ENCODE measurements around the gene MRO. TPM values are rescaled to one million over a fixed set of nuclear protein-coding genes. Genes with fewer than 3 reads are reported as not detected.

MRO gene
- total and polyA plus RNA-seq, 2 of the 8 experiments (the other 6 are each of a cell fraction or from before 2014, with no cell fraction given), result 0.65 to 1.0 TPM

GRCh38 chr18:50820901-50821520 is 1.2 kb upstream of the MRO start:
- H3K9ac ChIP-seq (replicated peaks in 1 of 4; ENCODE audit: extremely low read depth in 1 of 4, low read depth in 3 of 4, low read length in 3 of 4), result no peak overlapping the region
- H4K5ac ChIP-seq (ENCODE audit: insufficient read length, low read depth, low read length), result no peak overlapping the region
- no peaks in the 10 kb centered on the region for H3K9me3 ChIP-seq (ENCODE audit: insufficient read depth in 2 of 2, low read depth in 1 of 2, low read length in 1 of 2)
- CTCF ChIA-PET (ENCODE audit: partially characterized antibody), result interaction anchor here (0.5 to 4.5 kb wide), 18 partner anchors 10 to 304 kb away, joined by 3 to 16 read pairs (median 4); no protein-coding TSS in a partner anchor
- peaks cover 3 to 12% (median 7%) of the 10 kb centered on the region in 4 experiments; a peak in 6 of 7 replicates for H3K4me1 ChIP-seq (replicated peaks in 1 of 4; ENCODE audit: control insufficient read depth in 3 of 4, insufficient read depth in 4 of 4, low read length in 3 of 4)
- no peaks in the 10 kb centered on the region for H3K27me3 ChIP-seq (replicated peaks in 1 of 4; ENCODE audit: control insufficient read depth in 3 of 4, extremely low read depth in 1 of 4, insufficient read depth in 3 of 4, low read length in 3 of 4)
- H3K14ac ChIP-seq (ENCODE audit: insufficient read length), result no peak overlapping the region
- H2BK20ac ChIP-seq (ENCODE audit: low read length), result no peak overlapping the region
- H3K79me2 ChIP-seq (ENCODE audit: control insufficient read depth in 1 of 2, insufficient read depth in 2 of 2, low read length in 2 of 2), result no peaks in the 10 kb centered on the region
- H3K56ac ChIP-seq (replicated peaks; ENCODE audit: insufficient read length, low read depth, low read length), result no peak overlapping the region
- H2AK5ac ChIP-seq (ENCODE audit: low read depth, low read length), result no peak overlapping the region
- H3K4ac ChIP-seq (replicated peaks; ENCODE audit: insufficient read length, low read depth, low read length), result no peak overlapping the region
- 82% methylated on average over 5 of the region's 5 CpGs; no CpG with 5 or more reads in 1 of the 2 experiments for WGBS, 2 experiments (ENCODE audit: extremely low coverage in 1 of 2, insufficient coverage in 1 of 2, insufficient read length in 1 of 2, insufficient replicate concordance in 2 of 2, low coverage in 1 of 2, low lambda C conversion rate in 2 of 2, missing lambda C conversion rate in 1 of 2)
- peak overlapping the region; percentile 15; the same call in 1 of the 2 replicates for H2AFZ ChIP-seq (ENCODE audit: low read length)
- H2BK12ac ChIP-seq (ENCODE audit: low read depth, low read length), result no peak overlapping the region
- H3K27ac ChIP-seq (ENCODE audit: low read depth, low read length), result no peak overlapping the region
- no peak overlapping the region for H4K91ac ChIP-seq (replicated peaks; ENCODE audit: insufficient read length, low read length)
- no peak overlapping the region for H2BK15ac ChIP-seq (ENCODE audit: low read length)
- H3K4me3 ChIP-seq (ENCODE audit: extremely low read depth in 1 of 4, insufficient read depth in 2 of 4, low read depth in 3 of 4, low read length in 4 of 4), result no peak overlapping the region
- H2BK5ac ChIP-seq (ENCODE audit: low read depth, low read length), result no peak overlapping the region
- no peak overlapping the region for H4K8ac ChIP-seq (ENCODE audit: extremely low read depth, insufficient read depth, low read length)
- H3K23me2 ChIP-seq (ENCODE audit: low read depth, low read length), result peaks cover 4% of the 10 kb centered on the region; the same call in 1 of the 2 replicates
- no peaks in the 10 kb centered on the region for H3K79me1 ChIP-seq (ENCODE audit: low read depth, low read length)
- no peaks in the 10 kb centered on the region for H4K20me1 ChIP-seq (replicated peaks in 1 of 2; ENCODE audit: control insufficient read depth in 1 of 2, insufficient read depth in 2 of 2, low read length in 2 of 2)
- H3K23ac ChIP-seq (ENCODE audit: insufficient read length), result no peak overlapping the region
- H3K18ac ChIP-seq (ENCODE audit: extremely low read depth, low read length), result no peak overlapping the region
- no peaks in the 10 kb centered on the region for H3K36me3 ChIP-seq (ENCODE audit: control insufficient read depth in 2 of 4, insufficient read depth in 4 of 4, low read length in 3 of 4)
- DNase-seq (ENCODE audit: low read depth in 1 of 2, low spot score in 2 of 2) (no peak), FAIRE-seq (no peak)
- TF ChIP-seq, protein P1, sequence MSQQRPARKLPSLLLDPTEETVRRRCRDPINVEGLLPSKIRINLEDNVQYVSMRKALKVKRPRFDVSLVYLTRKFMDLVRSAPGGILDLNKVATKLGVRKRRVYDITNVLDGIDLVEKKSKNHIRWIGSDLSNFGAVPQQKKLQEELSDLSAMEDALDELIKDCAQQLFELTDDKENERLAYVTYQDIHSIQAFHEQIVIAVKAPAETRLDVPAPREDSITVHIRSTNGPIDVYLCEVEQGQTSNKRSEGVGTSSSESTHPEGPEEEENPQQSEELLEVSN (IDR thresholded peaks at IDR 0.05), result no peak
- peak; percentile 74 for TF ChIP-seq YY1 (IDR thresholded peaks at IDR 0.05; ENCODE audit: low read depth, low read length)
- H3K4me2 ChIP-seq (ENCODE audit: insufficient read depth in 1 of 2, low read depth in 2 of 2, low read length in 2 of 2), result no peak overlapping the region; a peak in 1 of 4 replicates
- no peak overlapping the region for H2BK120ac ChIP-seq (replicated peaks; ENCODE audit: low read depth, low read length)
- POLR2A ChIA-PET (ENCODE audit: partially characterized antibody), result interaction anchor here (2.0 kb wide), 1 partner anchor 58 kb away, joined by 5 read pairs; the partner anchor contains the start of gene ME2
